Kidney (tissue), 14 donors: ENCODE measurements around the gene PAX5. TPM values are rescaled to one million over a fixed set of nuclear protein-coding genes. Genes with fewer than 3 reads are reported as not detected.
A peak's percentile ranks its signal among the peaks of the same experiment; 100 is the strongest.

Experiments
- DNase-seq, 5 donors: peaks; one replicate each; pipeline ENCODE4 v3.0.0-alpha.2; 2013 to 2020
- FAIRE-seq: peaks from 2 replicates; lab custom pipeline; 2012; peaks lifted over from hg19 to GRCh38; lab: Jason Lieb, UNC
- H3K27ac ChIP-seq, 2 donors: one replicate each; pipeline ENCODE4 v1.7.0; 2013; ENCODE audit warnings: low read depth in 2 of 2, low read length in 2 of 2, inconsistent platforms in 1 of 2
- H3K27me3 ChIP-seq: one replicate; pipeline ENCODE4 v1.7.1; 2013; ENCODE audit warnings: low read length, inconsistent platforms; ENCODE audit not compliant: control insufficient read depth, insufficient read depth
- H3K36me3 ChIP-seq, 3 donors: one replicate each; pipeline versions ENCODE4 v1.7.0 to v1.7.1; 2013; ENCODE audit warnings: low read length in 3 of 3, control low read depth in 1 of 3, inconsistent platforms in 1 of 3; ENCODE audit not compliant: insufficient read depth in 3 of 3, control insufficient read depth in 2 of 3
- H3K4me1 ChIP-seq, 3 donors: one replicate each; pipeline versions ENCODE4 v1.7.0 to v1.7.1; 2013; ENCODE audit warnings: low read length in 3 of 3, inconsistent platforms in 1 of 3, low read depth in 1 of 3; ENCODE audit not compliant: control insufficient read depth in 2 of 3, insufficient read depth in 2 of 3
- H3K4me3 ChIP-seq, 3 donors: one replicate each; pipeline versions ENCODE4 v1.7.0 to v1.8.1; 2013; ENCODE audit warnings: low read length in 3 of 3, control low read depth in 1 of 3, inconsistent platforms in 1 of 3
- H3K9ac ChIP-seq, 3 donors: one replicate each; pipeline versions ENCODE4 v1.7.0 to v1.7.1; 2013; ENCODE audit warnings: low read length in 3 of 3, control low read depth in 1 of 3, inconsistent platforms in 1 of 3
- H3K9me3 ChIP-seq, 3 donors: one replicate each; pipeline versions ENCODE4 v1.7.0 to v1.7.1; 2013; ENCODE audit warnings: low read length in 3 of 3, control low read depth in 1 of 3, inconsistent platforms in 1 of 3; ENCODE audit not compliant: control insufficient read depth in 2 of 3, insufficient read depth in 1 of 3
- intact Hi-C: fragments of 100-400 bp; cut with DNase I; formaldehyde crosslinking; loops from one replicate; pipeline ENCODE4 v1.11.1; 2022
- polyA plus RNA-seq: library from polyadenylated mRNA; stranded (reverse); fragments of 350-450 nt; fragmentation: Illumina TruSeq; extraction: RNeasy Lipid Tissue Mini Kit (QIAGEN cat#74804); gene quantifications from one replicate; pipeline ENCODE4 v1.2.3, GENCODE V29; 2014; ENCODE audit warnings: low read depth, low replicate concordance; ENCODE audit not compliant: insufficient read depth
- total RNA-seq: library from RNA; stranded (reverse); fragmentation: NEBNext Ultra II Directional; extraction: Animal tissue kit (Norgen Biotek cat#: 25700); gene quantifications from one replicate; pipeline ENCODE4 v1.2.1, GENCODE V29; 2021
- TF ChIP-seq, protein P1 (sequence below): IDR thresholded peaks from 3 replicates; pipeline ENCODE4 v1.5.1; 2012; ENCODE audit warnings: mild to moderate bottlenecking, moderate library complexity, borderline replicate concordance; ENCODE audit not compliant: insufficient read depth; ENCODE audit errors: extremely low read depth
- donor health status: control.
- donor health status: control.
- donor health status: control.
- donor health status: control.
- donor health status: control.
- donor health status: DM: yes; HTN: yes; CAD: no.
- donor health status: Normal renal cell carcinoma (clear cell type).

The PAX5 gene
- total and polyA plus RNA-seq, 2 donors from 2014 or later, result 2.7 TPM; not detected in 1

DNA sequence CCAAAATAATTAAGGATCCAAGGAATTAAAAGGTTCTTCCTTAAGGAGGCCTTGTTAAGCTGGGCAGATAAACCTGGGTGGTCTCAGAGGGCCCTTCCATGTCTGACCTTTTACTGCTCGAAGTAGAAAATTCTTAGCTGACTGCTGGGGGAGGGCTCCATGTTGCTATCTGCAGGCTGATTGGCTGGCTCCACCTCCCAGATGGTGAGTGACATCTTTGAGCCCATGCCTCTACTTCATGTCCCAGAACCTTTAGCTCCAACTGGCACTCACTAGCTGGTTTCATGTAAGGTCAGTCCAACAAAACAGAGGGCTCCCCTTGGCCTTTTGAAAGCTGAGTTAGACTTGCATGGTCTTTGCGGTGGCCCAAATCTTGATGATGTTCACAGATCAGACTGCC, 188.2 kb downstream of the PAX5 start:
- intact Hi-C loops, result no loop called here
- TF ChIP-seq, protein P1, sequence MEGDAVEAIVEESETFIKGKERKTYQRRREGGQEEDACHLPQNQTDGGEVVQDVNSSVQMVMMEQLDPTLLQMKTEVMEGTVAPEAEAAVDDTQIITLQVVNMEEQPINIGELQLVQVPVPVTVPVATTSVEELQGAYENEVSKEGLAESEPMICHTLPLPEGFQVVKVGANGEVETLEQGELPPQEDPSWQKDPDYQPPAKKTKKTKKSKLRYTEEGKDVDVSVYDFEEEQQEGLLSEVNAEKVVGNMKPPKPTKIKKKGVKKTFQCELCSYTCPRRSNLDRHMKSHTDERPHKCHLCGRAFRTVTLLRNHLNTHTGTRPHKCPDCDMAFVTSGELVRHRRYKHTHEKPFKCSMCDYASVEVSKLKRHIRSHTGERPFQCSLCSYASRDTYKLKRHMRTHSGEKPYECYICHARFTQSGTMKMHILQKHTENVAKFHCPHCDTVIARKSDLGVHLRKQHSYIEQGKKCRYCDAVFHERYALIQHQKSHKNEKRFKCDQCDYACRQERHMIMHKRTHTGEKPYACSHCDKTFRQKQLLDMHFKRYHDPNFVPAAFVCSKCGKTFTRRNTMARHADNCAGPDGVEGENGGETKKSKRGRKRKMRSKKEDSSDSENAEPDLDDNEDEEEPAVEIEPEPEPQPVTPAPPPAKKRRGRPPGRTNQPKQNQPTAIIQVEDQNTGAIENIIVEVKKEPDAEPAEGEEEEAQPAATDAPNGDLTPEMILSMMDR, result no peak
- H3K27ac ChIP-seq, result no peak overlapping the region
- DNase-seq (no peak), FAIRE-seq (no peak)
- no peaks in the 10 kb centered on the region for H3K9me3 ChIP-seq
- H3K4me1 ChIP-seq, result no peaks in the 10 kb centered on the region
- H3K9ac ChIP-seq, result no peak overlapping the region
- no peaks in the 10 kb centered on the region for H3K36me3 ChIP-seq
- H3K4me3 ChIP-seq, result no peak overlapping the region
- no peaks in the 10 kb centered on the region for H3K27me3 ChIP-seq

DNA sequence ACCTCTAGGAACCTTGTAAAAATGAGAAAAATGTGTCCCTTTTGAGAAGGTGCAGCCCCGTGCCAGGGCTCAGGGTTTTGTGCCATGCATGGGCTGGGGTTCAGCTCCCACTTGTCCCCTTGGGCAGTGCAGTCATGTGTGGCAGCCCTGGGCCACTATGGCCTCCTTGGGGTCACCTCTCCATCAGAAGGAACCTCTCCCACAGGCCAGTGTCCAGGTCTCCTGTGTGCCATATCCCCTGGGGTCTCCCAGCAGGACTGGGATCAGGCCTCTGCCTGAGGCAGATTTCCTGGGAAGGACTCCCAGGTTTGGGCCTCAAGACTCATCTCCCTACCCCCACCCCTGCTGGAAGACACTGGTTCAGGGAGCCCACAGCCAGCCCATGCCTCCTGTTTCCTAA, 189.1 kb downstream of the PAX5 start:
- no peaks in the 10 kb centered on the region for H3K4me1 ChIP-seq
- no peak overlapping the region for H3K9ac ChIP-seq
- DNase-seq (peak in 1 of 5 donors; percentile 55), FAIRE-seq (no peak)
- H3K36me3 ChIP-seq, result no peaks in the 10 kb centered on the region
- no peaks in the 10 kb centered on the region for H3K27me3 ChIP-seq
- TF ChIP-seq, protein P1, result no peak
- H3K27ac ChIP-seq, result no peak overlapping the region
- H3K4me3 ChIP-seq, result no peak overlapping the region
- intact Hi-C loops, result no loop called here
- H3K9me3 ChIP-seq, result no peaks in the 10 kb centered on the region

DNA sequence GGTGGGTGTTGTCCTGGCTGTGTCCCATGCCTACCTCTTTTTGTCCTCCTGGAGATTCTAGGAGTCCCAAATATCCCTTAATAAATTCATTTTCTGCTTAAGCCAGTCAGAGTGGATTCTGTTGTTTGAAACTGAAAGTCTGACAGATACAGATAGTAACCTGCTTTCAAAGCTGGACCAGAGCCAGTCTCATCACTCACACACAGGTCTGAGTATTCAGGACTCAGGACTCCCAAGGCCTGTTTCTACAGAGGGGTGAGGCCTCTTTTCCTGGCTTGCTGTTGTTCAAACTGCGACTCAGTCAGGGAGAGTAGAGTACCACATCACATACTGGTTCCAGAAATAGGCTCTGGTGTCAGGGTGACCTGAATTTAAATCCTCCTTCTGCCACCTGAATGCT, 190.1 kb downstream of the PAX5 start:
- FAIRE-seq (no peak), DNase-seq (no peak)
- no peaks in the 10 kb centered on the region for H3K27me3 ChIP-seq
- H3K4me3 ChIP-seq, result no peak overlapping the region
- no peaks in the 10 kb centered on the region for H3K4me1 ChIP-seq
- H3K9ac ChIP-seq, result no peak overlapping the region
- H3K27ac ChIP-seq, result no peak overlapping the region
- intact Hi-C loops, result no loop called here
- no peaks in the 10 kb centered on the region for H3K9me3 ChIP-seq
- TF ChIP-seq, protein P1, result no peak
- no peaks in the 10 kb centered on the region for H3K36me3 ChIP-seq
